ENCODE data around the gene ITGB6.

DNA sequence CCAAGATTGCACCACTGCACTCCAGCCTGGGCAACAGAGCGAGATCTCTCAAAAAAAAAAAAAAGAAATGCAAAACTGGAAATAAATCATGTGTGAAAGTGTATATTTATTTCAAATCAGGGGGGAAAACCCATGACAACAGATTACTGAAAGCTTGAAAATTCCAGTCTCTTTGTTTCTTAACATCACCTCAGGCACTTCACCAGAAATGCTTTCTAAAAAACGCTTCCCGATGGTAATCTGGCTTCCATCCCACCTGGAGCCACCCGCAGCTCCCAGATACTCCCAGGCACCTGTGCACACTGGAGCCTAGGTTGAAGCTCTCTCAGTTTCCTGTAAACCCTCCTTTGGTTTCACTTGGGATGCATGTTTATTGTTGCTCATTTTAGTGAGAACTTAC is 7.2 kb upstream of the ITGB6 start:
- TF ChIP-seq EP300 (IDR thresholded peaks at IDR 0.05) = no peak
- TF ChIP-seq, protein P1, sequence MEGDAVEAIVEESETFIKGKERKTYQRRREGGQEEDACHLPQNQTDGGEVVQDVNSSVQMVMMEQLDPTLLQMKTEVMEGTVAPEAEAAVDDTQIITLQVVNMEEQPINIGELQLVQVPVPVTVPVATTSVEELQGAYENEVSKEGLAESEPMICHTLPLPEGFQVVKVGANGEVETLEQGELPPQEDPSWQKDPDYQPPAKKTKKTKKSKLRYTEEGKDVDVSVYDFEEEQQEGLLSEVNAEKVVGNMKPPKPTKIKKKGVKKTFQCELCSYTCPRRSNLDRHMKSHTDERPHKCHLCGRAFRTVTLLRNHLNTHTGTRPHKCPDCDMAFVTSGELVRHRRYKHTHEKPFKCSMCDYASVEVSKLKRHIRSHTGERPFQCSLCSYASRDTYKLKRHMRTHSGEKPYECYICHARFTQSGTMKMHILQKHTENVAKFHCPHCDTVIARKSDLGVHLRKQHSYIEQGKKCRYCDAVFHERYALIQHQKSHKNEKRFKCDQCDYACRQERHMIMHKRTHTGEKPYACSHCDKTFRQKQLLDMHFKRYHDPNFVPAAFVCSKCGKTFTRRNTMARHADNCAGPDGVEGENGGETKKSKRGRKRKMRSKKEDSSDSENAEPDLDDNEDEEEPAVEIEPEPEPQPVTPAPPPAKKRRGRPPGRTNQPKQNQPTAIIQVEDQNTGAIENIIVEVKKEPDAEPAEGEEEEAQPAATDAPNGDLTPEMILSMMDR (IDR thresholded peaks at IDR 0.05) = no peak
- no peak for TF ChIP-seq POLR2A (IDR thresholded peaks at IDR 0.05)
- TF ChIP-seq POLR2AphosphoS5 (IDR thresholded peaks at IDR 0.05) = no peak

Data from sigmoid colon (tissue), 4 donors.